B cell (primary cell): ENCODE results near the gene ESYT1. TPM values are rescaled to one million over a fixed set of nuclear protein-coding genes. Genes with fewer than 3 reads are reported as not detected.

Source experiments
- ATAC-seq: fragments of 200-7000 bp; cut with Tn5 transposase; one replicate; pipeline ENCODE4 v1.10.0; 2021; ENCODE audit warnings: low read depth, mild to moderate bottlenecking, moderate number of reproducible peaks, moderate library complexity
- CTCF ChIA-PET: fragments of 350-600 bp; sonication (Branson Sonifier 250); formaldehyde crosslinking; loops from one replicate; lab custom pipeline; 2021; ENCODE audit warnings: antibody characterized with exemption, inconsistent platforms; lab: Charles Lee
- POLR2A ChIA-PET: fragments of 350-600 bp; sonication (Branson Sonifier 250); formaldehyde crosslinking; loops from one replicate; lab custom pipeline; 2021; ENCODE audit warnings: antibody characterized with exemption; lab: Charles Lee
- DNase-seq: peaks from one replicate; pipeline ENCODE4 v3.0.0; 2013
- H2AFZ ChIP-seq: 2 replicates; pipeline ENCODE4 v1.6.1; 2012; ENCODE audit warnings: mild to moderate bottlenecking, low read depth, low read length; ENCODE audit not compliant: insufficient read depth, poor library complexity, severe bottlenecking
- H3K27ac ChIP-seq, 2 donors: 1 replicate in 1 of 2; 2 replicates in 1 of 2; pipeline ENCODE4 v1.5.1; 2012 to 2013; ENCODE audit warnings: low read length in 2 of 2, mild to moderate bottlenecking in 2 of 2, moderate library complexity in 1 of 2
- H3K27me3 ChIP-seq, 4 experiments: fragments of 200-600 bp in 1 of 4; sonication (generic) in 1 of 4; replicated peaks in 1 of 4; 1 replicate in 2 of 4; 2 replicates in 2 of 4; pipeline versions ENCODE4 v1.6.1 to v1.7.0; 2013 to 2016; ENCODE audit warnings: low read length in 3 of 4, mild to moderate bottlenecking in 2 of 4, mixed read lengths in 1 of 4, moderate library complexity in 1 of 4; ENCODE audit not compliant: insufficient read depth in 4 of 4, control insufficient read depth in 3 of 4; ENCODE audit errors: control extremely low read depth in 1 of 4
- H3K36me3 ChIP-seq, 2 experiments: replicated peaks in 1 of 2; 1 replicate in 1 of 2; 2 replicates in 1 of 2; pipeline versions ENCODE4 v1.6.1 to v1.7.1; 2013; ENCODE audit warnings: low read length in 1 of 2; ENCODE audit not compliant: insufficient read depth in 2 of 2, control insufficient read depth in 1 of 2; ENCODE audit errors: control extremely low read depth in 1 of 2, extremely low read depth in 1 of 2
- H3K4me1 ChIP-seq, 2 donors: fragments of 200-600 bp in 1 of 2; sonication (generic) in 1 of 2; 1 replicate in 1 of 2; 2 replicates in 1 of 2; pipeline versions ENCODE4 v1.5.1 to v1.6.1; 2013 to 2017; ENCODE audit warnings: low read length in 2 of 2; ENCODE audit not compliant: control insufficient read depth in 2 of 2, insufficient read depth in 2 of 2
- H3K4me2 ChIP-seq: replicated peaks from 2 replicates; pipeline ENCODE3; 2012; ENCODE audit warnings: mild to moderate bottlenecking, low read depth, low read length; ENCODE audit not compliant: poor library complexity, severe bottlenecking
- H3K4me3 ChIP-seq, 5 experiments: fragments of 200-600 bp in 1 of 5; sonication (generic) in 1 of 5; 1 replicate in 3 of 5; 2 replicates in 2 of 5; pipeline versions ENCODE4 v1.5.1 to v1.7.0; 2011 to 2016; ENCODE audit warnings: low read length in 4 of 5, mild to moderate bottlenecking in 4 of 5, low read depth in 2 of 5, control low read depth in 1 of 5, moderate library complexity in 1 of 5; ENCODE audit not compliant: insufficient read depth in 1 of 5; ENCODE audit errors: control extremely low read depth in 1 of 5, extremely low read depth in 1 of 5
- H3K79me2 ChIP-seq: fragments of 200-600 bp; sonication (generic); one replicate; pipeline ENCODE4 v1.6.0; 2016; ENCODE audit warnings: low read length; ENCODE audit not compliant: control insufficient read depth, insufficient read depth
- H3K9ac ChIP-seq: fragments of 200-600 bp; sonication (generic); 2 replicates; pipeline ENCODE4 v1.6.1; 2017; ENCODE audit warnings: mild to moderate bottlenecking, low read length, moderate library complexity
- H3K9me3 ChIP-seq, 3 donors: one replicate each; pipeline versions ENCODE4 v1.6.1 to v1.7.1; 2013; ENCODE audit warnings: low read length in 2 of 3; ENCODE audit not compliant: control insufficient read depth in 2 of 3, insufficient read depth in 1 of 3; ENCODE audit errors: control extremely low read depth in 1 of 3
- H4K20me1 ChIP-seq: 2 replicates; pipeline ENCODE4 v1.6.0; 2012; ENCODE audit warnings: mild to moderate bottlenecking, low read length; ENCODE audit not compliant: insufficient read depth, control insufficient read depth, poor library complexity, severe bottlenecking
- H3K27ac Mint-ChIP-seq: one replicate; pipeline ENCODE4 v1.8.0; 2021; ENCODE audit warnings: mixed read lengths
- H3K27me3 Mint-ChIP-seq: one replicate; pipeline ENCODE4 v1.8.0; 2021; ENCODE audit warnings: mixed read lengths
- H3K4me1 Mint-ChIP-seq: one replicate; pipeline ENCODE4 v1.8.0; 2021; ENCODE audit warnings: mixed read lengths
- H3K4me3 Mint-ChIP-seq: one replicate; pipeline ENCODE4 v1.8.0; 2021; ENCODE audit warnings: mixed read lengths
- H3K9me3 Mint-ChIP-seq: one replicate; pipeline ENCODE4 v1.8.0; 2022; ENCODE audit warnings: mixed read lengths; ENCODE audit not compliant: insufficient read depth
- CTCF ChIP-seq: fragments of 200-600 bp; IDR thresholded peaks from one replicate; pipeline ENCODE4 v1.8.0; 2022; ENCODE audit warnings: antibody characterized with exemption, mild to moderate bottlenecking
- EZH2 ChIP-seq: IDR thresholded peaks from 2 replicates; pipeline ENCODE4 v1.6.1; 2012; ENCODE audit warnings: borderline replicate concordance, low read depth, mild to moderate bottlenecking, moderate library complexity, low read length; ENCODE audit not compliant: insufficient read depth, poor library complexity, severe bottlenecking
- WGBS: methylation state at CpG from one replicate; pipeline ENCODE4 v1.1.5; 2013; ENCODE audit warnings: missing lambda C conversion rate; ENCODE audit not compliant: insufficient coverage; 5-methylcytosine and 5-hydroxymethylcytosine counted together
- intact Hi-C: fragments of 100-400 bp; cut with micrococcal nuclease; formaldehyde crosslinking; loops from one replicate; pipeline ENCODE4 v1.10.0; 2022
- polyA plus RNA-seq: library from polyadenylated mRNA; depleted of rRNA; stranded (reverse); fragments of >200 nt; gene quantifications from 2 replicates; pipeline ENCODE4 v1.2.3, GENCODE V29; 2012
- total RNA-seq, 2 donors: library from RNA; stranded (reverse); fragments of 120-200 nt in 1 of 2; gene quantifications; 1 replicate in 1 of 2; 2 replicates in 1 of 2; pipeline versions ENCODE4 v1.2.3 to v1.2.4, GENCODE V29; 2013 to 2022

The ESYT1 gene
- total and polyA plus RNA-seq, 2 donors (not counting 1 experiment from before 2014, with no cell fraction given) = 154 to 162 TPM

GRCh38 chr12:56124133-56124532 is 3.9 kb upstream of the ESYT1 start:
- Mint-ChIP-seq H3K27ac (peak overlapping the region; percentile 82), H3K9me3 (no peaks in the 10 kb centered on the region), H3K4me3 (no peak overlapping the region), H3K4me1 (peaks cover 48% of the 10 kb centered on the region), H3K27me3 (no peaks in the 10 kb centered on the region)
- Histone ChIP-seq H3K4me3 (no peak overlapping the region), H3K27me3 (no peaks in the 10 kb centered on the region), H3K9ac (no peak overlapping the region), H3K9me3 (no peaks in the 10 kb centered on the region), H2AFZ (no peak overlapping the region), H4K20me1 (peaks cover 4% of the 10 kb centered on the region), H3K79me2 (peaks cover 62% of the 10 kb centered on the region), H3K36me3 (peaks cover 0 to 26% of the 10 kb centered on the region in 2 experiments), H3K4me1 (peaks cover 37 to 39% of the 10 kb centered on the region in 2 donors), H3K27ac (peak overlapping the region in 1 of 2 donors; percentile 80), H3K4me2 (no peak overlapping the region)
- WGBS = 64% methylated on average over 1 of the region's 4 CpGs
- ATAC-seq (no peak), DNase-seq (no peak)
- TF ChIP-seq EZH2 (no peak), CTCF (no peak)
- POLR2A ChIA-PET = interaction anchor here (0.5 to 0.9 kb wide), 3 partner anchors 28 to 340 kb away, joined by 3 to 4 read pairs (median 3); no protein-coding TSS in a partner anchor
- intact Hi-C loops = no loop called here
- CTCF ChIA-PET = interaction anchor here (0.6 to 13.8 kb wide), 6 partner anchors 31 to 145 kb away, joined by 3 to 247 read pairs (median 4); partner anchors contain the start of genes RNF41 and SMARCC2

- H3K36me3 ChIP-seq = peaks cover 2 to 25% of the 10 kb centered on the region in 2 experiments
- peaks cover 63% of the 10 kb centered on the region for H3K4me1 Mint-ChIP-seq
- ATAC-seq = peak; percentile 16
- intact Hi-C loops = loop anchor here (1.0 to 5.0 kb wide), 9 partner anchors 8 to 323 kb away; partner anchors contain the start of genes ANKRD52, COQ10A, MYL6B and RNF41
- peak overlapping the region; percentile 100 for H3K4me3 Mint-ChIP-seq
- no peak overlapping the region for H2AFZ ChIP-seq
- H3K9me3 ChIP-seq = no peaks in the 10 kb centered on the region
- H3K4me2 ChIP-seq = peak overlapping the region; percentile 96
- peak; percentile 74 for DNase-seq
- no peaks in the 10 kb centered on the region for H3K27me3 Mint-ChIP-seq
- H3K4me1 ChIP-seq = peaks cover 46 to 50% of the 10 kb centered on the region in 2 donors
- H3K27ac ChIP-seq = peak overlapping the region; percentile 76 to 80
- peak overlapping the region; percentile 33 for H3K9ac ChIP-seq
- peak overlapping the region; percentile 98 for H3K27ac Mint-ChIP-seq
- ChIA-PET CTCF (interaction anchor here (0.7 to 13.8 kb wide), 13 partner anchors 9 to 337 kb away, joined by 3 to 247 read pairs (median 10); partner anchors contain the start of genes MYL6, MYL6B, RNF41 and RPL41), POLR2A (interaction anchor here (0.5 to 5.7 kb wide), 7 partner anchors 9 to 95 kb away, joined by 3 to 49 read pairs (median 28); partner anchors contain the start of genes MYL6, MYL6B, RNF41 and RPL41)
- peaks cover 18% of the 10 kb centered on the region for H4K20me1 ChIP-seq
- TF ChIP-seq EZH2 (no peak), CTCF (no peak)
- 19% methylated on average over 2 of the region's 3 CpGs for WGBS
- no peaks in the 10 kb centered on the region for H3K27me3 ChIP-seq
- no peaks in the 10 kb centered on the region for H3K9me3 Mint-ChIP-seq
- H3K79me2 ChIP-seq = peaks cover 56% of the 10 kb centered on the region
- peak overlapping the region in 4 of 5 experiments; percentile 12 to 62 (median 48) for H3K4me3 ChIP-seq
Measured at GRCh38 chr12:56126732-56127239, 1.3 kb upstream of the ESYT1 start.
